HepG2 (cell line): ENCODE measurements around the gene WBP1.

Source experiments
- AKNA ChIP-seq: sonication (generic); formaldehyde crosslinking; IDR thresholded peaks from 2 replicates; pipeline ENCODE4 v1.4.0; 2020; ENCODE audit warnings: missing genetic modification reagents, borderline replicate concordance
- ATF3 ChIP-seq: sonication (generic); formaldehyde crosslinking; IDR thresholded peaks from 2 replicates; pipeline ENCODE4 v1.4.0; 2020; ENCODE audit warnings: missing genetic modification reagents
- BRD4 ChIP-seq: sonication (generic); formaldehyde crosslinking; IDR thresholded peaks from 2 replicates; pipeline ENCODE4 v1.4.0; 2020; ENCODE audit warnings: missing genetic modification reagents
- CTCF ChIP-seq: sonication (generic); formaldehyde crosslinking; IDR thresholded peaks from 2 replicates; pipeline ENCODE4 v1.5.0; 2020; ENCODE audit warnings: mild to moderate bottlenecking, missing genetic modification reagents, moderate library complexity
- ETV6 ChIP-seq: sonication (generic); formaldehyde crosslinking; conservative IDR thresholded peaks from 2 replicates; pipeline ENCODE4 v1.4.0; 2020; ENCODE audit warnings: missing genetic modification reagents
- HNRNPUL1 ChIP-seq: fragments of 200-400 bp; formaldehyde crosslinking; IDR thresholded peaks from 2 replicates; pipeline ENCODE4 v1.6.1; 2017; ENCODE audit warnings: low read depth, mild to moderate bottlenecking, low read length, moderate library complexity
- ISX ChIP-seq: sonication (generic); formaldehyde crosslinking; conservative IDR thresholded peaks from 2 replicates; pipeline ENCODE4 v1.5.0; 2020; ENCODE audit warnings: missing genetic modification reagents
- KDM5A ChIP-seq: fragments of 200-600 bp; sonication (generic); IDR thresholded peaks from 2 replicates; pipeline ENCODE4 v1.7.0; 2018; ENCODE audit warnings: antibody characterized with exemption, mild to moderate bottlenecking, low read length, borderline replicate concordance
- MLXIP ChIP-seq: sonication (generic); formaldehyde crosslinking; IDR thresholded peaks from 2 replicates; pipeline ENCODE4 v1.9.0; 2021; ENCODE audit warnings: missing genetic modification reagents, borderline replicate concordance
- PATZ1 ChIP-seq: sonication (generic); formaldehyde crosslinking; IDR thresholded peaks from 2 replicates; pipeline ENCODE4 v1.4.0; 2020; ENCODE audit warnings: missing genetic modification reagents
- SUZ12 ChIP-seq: fragments of 150-350 bp; IDR thresholded peaks from 2 replicates; pipeline ENCODE4 v1.6.1; 2014; ENCODE audit warnings: low read depth, low read length
- YY1 ChIP-seq: IDR thresholded peaks from 2 replicates; pipeline ENCODE4 v1.6.1; 2011; ENCODE audit warnings: low read length, low read depth, moderate library complexity, mild to moderate bottlenecking; ENCODE audit not compliant: insufficient read depth, insufficient replicate concordance
- ZNF792 ChIP-seq: IDR thresholded peaks from 2 replicates; pipeline ENCODE4 v1.6.1; 2016

GRCh38 chr2:74436111-74436805 lies 22.0 kb upstream of the WBP1 start:
- TF ChIP-seq YY1 (no peak), ISX (no peak), PATZ1 (no peak), SUZ12 (no peak), MLXIP (CRISPR knock-in tag) (no peak), ATF3 (no peak), KDM5A (no peak), CTCF (CRISPR knock-in tag) (no peak), AKNA (CRISPR knock-in tag) (no peak), BRD4 (CRISPR knock-in tag) (no peak), HNRNPUL1 (no peak), ZNF792 (no peak), ETV6 (CRISPR knock-in tag) (no peak)
